Chondrocyte (in vitro differentiated cells): Measurements from ENCODE around the gene ZNF304. TPM values are rescaled to one million over a fixed set of nuclear protein-coding genes. Genes with fewer than 3 reads are reported as not detected.

Source experiments
- DNase-seq: peaks from one replicate; pipeline ENCODE4 v3.0.0; 2021; ENCODE audit warnings: mixed read lengths, low spot score
- H3K27ac Mint-ChIP-seq: one replicate; pipeline ENCODE4 v1.8.0; 2021; ENCODE audit warnings: mild to moderate bottlenecking, moderate library complexity, mixed read lengths; ENCODE audit not compliant: unreplicated experiment
- H3K27me3 Mint-ChIP-seq: 2 replicates; pipeline ENCODE4 v1.8.0; 2021; ENCODE audit warnings: low read depth, mixed read lengths
- H3K36me3 Mint-ChIP-seq: 2 replicates; pipeline ENCODE4 v1.8.0; 2021; ENCODE audit warnings: low read depth, mixed read lengths
- H3K4me1 Mint-ChIP-seq: 2 replicates; pipeline ENCODE4 v1.8.0; 2021; ENCODE audit warnings: low read depth, mild to moderate bottlenecking, mixed read lengths
- H3K4me3 Mint-ChIP-seq: one replicate; pipeline ENCODE4 v1.8.0; 2021; ENCODE audit warnings: mild to moderate bottlenecking, moderate library complexity, mixed read lengths; ENCODE audit not compliant: unreplicated experiment
- H3K9me3 Mint-ChIP-seq: 2 replicates; pipeline ENCODE4 v1.8.0; 2021; ENCODE audit warnings: low read depth, mixed read lengths
- CTCF ChIP-seq: fragments of 200-600 bp; sonication (generic); IDR thresholded peaks from 2 replicates; pipeline ENCODE4 v1.5.0; 2021; ENCODE audit warnings: antibody characterized with exemption, mild to moderate bottlenecking, moderate library complexity
- total RNA-seq: library from RNA; stranded (reverse); gene quantifications from 3 replicates; pipeline ENCODE4 v1.2.1, GENCODE V29; 2021

ZNF304 gene
- total RNA-seq, 1 donor from 2014 or later = 8.0 TPM

DNA sequence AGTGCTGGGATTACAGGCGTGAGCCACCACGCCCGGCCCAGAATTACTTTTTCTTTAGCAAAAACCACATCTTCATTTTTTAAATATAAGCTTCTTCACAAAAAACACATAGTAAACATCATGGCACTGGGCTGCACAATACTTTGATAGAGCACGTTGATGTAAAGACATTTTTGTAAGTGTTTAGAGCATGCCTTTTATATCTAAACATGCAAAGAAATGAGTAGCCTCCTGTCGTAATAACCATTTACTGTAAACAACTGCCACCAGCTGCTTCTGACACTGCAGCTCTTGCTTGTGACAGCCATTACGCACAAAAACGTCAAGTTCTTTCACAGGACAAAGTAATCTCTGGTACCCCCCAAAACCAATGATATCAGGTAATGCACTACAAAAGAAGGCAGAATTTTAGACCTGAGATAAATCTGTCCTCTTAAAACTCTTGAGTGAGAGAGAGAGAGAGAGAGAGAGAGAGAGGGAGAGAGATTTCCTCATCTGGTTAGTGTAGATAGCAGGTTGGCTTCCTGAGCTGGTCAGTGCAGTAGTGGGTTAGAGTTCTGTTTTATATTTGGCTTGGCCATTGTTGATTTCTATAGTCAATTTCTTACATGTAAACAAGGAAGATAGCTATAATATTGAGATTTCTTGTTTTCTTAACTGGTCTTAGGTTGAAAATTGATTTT lies 31.9 kb downstream of the ZNF304 start:
- H3K27me3 Mint-ChIP-seq = no peaks in the 10 kb centered on the region
- no peak overlapping the region for H3K4me3 Mint-ChIP-seq
- peaks cover 16% of the 10 kb centered on the region for H3K36me3 Mint-ChIP-seq
- H3K27ac Mint-ChIP-seq = no peak overlapping the region
- H3K4me1 Mint-ChIP-seq = no peaks in the 10 kb centered on the region
- TF ChIP-seq CTCF = no peak
- peaks cover 24% of the 10 kb centered on the region for H3K9me3 Mint-ChIP-seq
- no peak for DNase-seq

GRCh38 chr19:57389194-57389729 lies 38.2 kb downstream of the ZNF304 start:
- Mint-ChIP-seq H3K4me1 (peaks cover 31% of the 10 kb centered on the region), H3K27ac (peak overlapping the region; percentile 98), H3K27me3 (no peaks in the 10 kb centered on the region), H3K9me3 (peaks cover 3% of the 10 kb centered on the region), H3K36me3 (peaks cover 3% of the 10 kb centered on the region), H3K4me3 (peak overlapping the region; percentile 98)
- no peak for DNase-seq
- no peak for TF ChIP-seq CTCF

GRCh38 chr19:57389730-57390598 lies 38.9 kb downstream of the ZNF304 start, which contains the start of gene ZNF548:
Gene ZNF548 (plus strand): TSS chr19:57389854. CDS start chr19:57390100, 246 bp downstream.
- H3K4me1 Mint-ChIP-seq = peaks cover 31% of the 10 kb centered on the region
- H3K27ac Mint-ChIP-seq = peak within 1 kb of the TSS; percentile 98
- peak within 1 kb of the TSS; percentile 98 for H3K4me3 Mint-ChIP-seq
- H3K36me3 Mint-ChIP-seq = peaks cover 9% of the 10 kb centered on the region
- peak; percentile 98 for DNase-seq
- no peaks in the 10 kb centered on the region for H3K27me3 Mint-ChIP-seq
- TF ChIP-seq CTCF = peak; percentile 59
- peaks cover 3% of the 10 kb centered on the region for H3K9me3 Mint-ChIP-seq

DNA sequence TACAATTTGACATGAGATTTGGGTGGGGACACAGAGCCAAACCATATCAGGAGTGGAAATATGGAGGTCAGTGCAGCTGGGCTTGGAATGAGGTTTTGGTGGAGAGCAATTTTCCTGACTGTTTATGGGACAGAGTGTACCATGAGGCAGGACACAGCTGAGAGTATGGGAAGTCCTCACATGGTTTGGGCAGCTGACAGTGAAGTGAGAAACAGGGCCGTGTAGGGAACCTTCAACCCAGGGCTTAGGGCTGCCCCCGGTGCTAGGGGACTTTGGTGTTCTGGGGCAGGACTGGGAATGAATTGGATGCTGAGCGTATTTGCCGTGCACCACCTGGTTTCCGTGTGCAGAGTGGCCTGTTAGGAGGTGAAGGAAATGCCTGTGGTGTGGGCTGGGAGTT lies 44.6 kb downstream of the ZNF304 start:
- H3K27me3 Mint-ChIP-seq = no peaks in the 10 kb centered on the region
- TF ChIP-seq CTCF = no peak
- peaks cover 50% of the 10 kb centered on the region for H3K36me3 Mint-ChIP-seq
- H3K4me3 Mint-ChIP-seq = no peak overlapping the region
- peaks cover 19% of the 10 kb centered on the region for H3K4me1 Mint-ChIP-seq
- no peak for DNase-seq
- H3K9me3 Mint-ChIP-seq = peaks cover 25% of the 10 kb centered on the region
- H3K27ac Mint-ChIP-seq = no peak overlapping the region

- DNase-seq = no peak
These were observed 47.8 kb downstream of the ZNF304 start for GRCh38 chr19:57398868-57399267.

More at GRCh38 chr19:57398868-57399267, 47.8 kb downstream of the ZNF304 start:
- no peak for TF ChIP-seq CTCF
- H3K4me1 Mint-ChIP-seq = no peaks in the 10 kb centered on the region
- no peak overlapping the region for H3K27ac Mint-ChIP-seq
- no peaks in the 10 kb centered on the region for H3K27me3 Mint-ChIP-seq
- H3K9me3 Mint-ChIP-seq = peaks cover 25% of the 10 kb centered on the region
- H3K36me3 Mint-ChIP-seq = peaks cover 54% of the 10 kb centered on the region
- H3K4me3 Mint-ChIP-seq = no peak overlapping the region
